Neutrophil (primary cell): ENCODE measurements around the gene ANAPC15.

ENCODE experiments used
- H3K27ac ChIP-seq: fragments of 200-600 bp; sonication (generic); 2 replicates; pipeline ENCODE4 v1.5.1; 2016; ENCODE audit warnings: mild to moderate bottlenecking, moderate library complexity
- H3K27me3 ChIP-seq: fragments of 200-600 bp; sonication (generic); 2 replicates; pipeline ENCODE4 v1.6.0; 2016; ENCODE audit warnings: mild to moderate bottlenecking
- H3K36me3 ChIP-seq: fragments of 200-600 bp; sonication (generic); 2 replicates; pipeline ENCODE4 v1.5.1; 2017
- H3K4me1 ChIP-seq, 2 experiments: fragments of 200-600 bp in 1 of 2; sonication (generic) in 1 of 2; 1 replicate in 1 of 2; 2 replicates in 1 of 2; pipeline versions ENCODE4 v1.5.1 to v1.6.1; 2013 to 2016; ENCODE audit warnings: low read depth in 1 of 2, low read length in 1 of 2, mild to moderate bottlenecking in 1 of 2, moderate library complexity in 1 of 2; ENCODE audit not compliant: control insufficient read depth in 1 of 2, insufficient read depth in 1 of 2
- H3K4me3 ChIP-seq, 2 experiments: fragments of 200-600 bp in 1 of 2; sonication (generic) in 1 of 2; 1 replicate in 1 of 2; 2 replicates in 1 of 2; pipeline ENCODE4 v1.5.1; 2013 to 2016; ENCODE audit warnings: low read depth in 1 of 2, low read length in 1 of 2, mild to moderate bottlenecking in 1 of 2, moderate library complexity in 1 of 2
- H3K9me3 ChIP-seq: fragments of 200-600 bp; sonication (generic); 2 replicates; pipeline ENCODE4 v1.5.1; 2016
- TF ChIP-seq, protein P1 (sequence below): fragments of 200-600 bp; sonication (generic); IDR thresholded peaks from 2 replicates; pipeline ENCODE4 v1.5.1; 2016; ENCODE audit warnings: antibody characterized with exemption

ANAPC15 gene

DNA sequence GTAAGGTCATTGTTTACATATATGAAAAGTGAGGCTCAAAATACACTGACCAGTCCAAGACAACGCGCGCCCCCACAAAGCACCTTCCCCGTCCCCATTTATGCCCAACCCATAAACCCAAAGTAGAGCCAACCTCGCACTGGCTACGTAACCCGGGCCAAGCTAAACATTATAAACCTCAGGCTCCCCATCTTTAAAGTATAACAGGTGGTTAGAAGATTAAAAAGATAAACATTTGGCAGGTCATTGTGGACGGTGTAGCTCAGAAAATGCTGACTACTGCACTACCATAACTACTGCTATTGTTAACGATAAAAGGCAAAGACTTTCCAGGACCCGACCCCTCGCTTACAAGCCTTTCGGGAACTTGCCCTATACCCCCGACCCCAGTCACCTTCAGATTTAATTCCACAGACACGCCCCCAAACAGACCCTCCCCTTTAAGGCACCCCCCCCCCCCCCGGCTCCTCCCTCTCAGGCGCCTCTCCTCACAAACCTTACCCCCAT is 32.6 kb downstream of the ANAPC15 start:
- Histone ChIP-seq H3K4me1 (peaks cover 38 to 54% of the 10 kb centered on the region in 2 experiments), H3K27me3 (no peaks in the 10 kb centered on the region), H3K27ac (peak overlapping the region; percentile 96), H3K4me3 (peak overlapping the region; percentile 81 to 91), H3K9me3 (no peaks in the 10 kb centered on the region), H3K36me3 (no peaks in the 10 kb centered on the region)
- TF ChIP-seq, protein P1, sequence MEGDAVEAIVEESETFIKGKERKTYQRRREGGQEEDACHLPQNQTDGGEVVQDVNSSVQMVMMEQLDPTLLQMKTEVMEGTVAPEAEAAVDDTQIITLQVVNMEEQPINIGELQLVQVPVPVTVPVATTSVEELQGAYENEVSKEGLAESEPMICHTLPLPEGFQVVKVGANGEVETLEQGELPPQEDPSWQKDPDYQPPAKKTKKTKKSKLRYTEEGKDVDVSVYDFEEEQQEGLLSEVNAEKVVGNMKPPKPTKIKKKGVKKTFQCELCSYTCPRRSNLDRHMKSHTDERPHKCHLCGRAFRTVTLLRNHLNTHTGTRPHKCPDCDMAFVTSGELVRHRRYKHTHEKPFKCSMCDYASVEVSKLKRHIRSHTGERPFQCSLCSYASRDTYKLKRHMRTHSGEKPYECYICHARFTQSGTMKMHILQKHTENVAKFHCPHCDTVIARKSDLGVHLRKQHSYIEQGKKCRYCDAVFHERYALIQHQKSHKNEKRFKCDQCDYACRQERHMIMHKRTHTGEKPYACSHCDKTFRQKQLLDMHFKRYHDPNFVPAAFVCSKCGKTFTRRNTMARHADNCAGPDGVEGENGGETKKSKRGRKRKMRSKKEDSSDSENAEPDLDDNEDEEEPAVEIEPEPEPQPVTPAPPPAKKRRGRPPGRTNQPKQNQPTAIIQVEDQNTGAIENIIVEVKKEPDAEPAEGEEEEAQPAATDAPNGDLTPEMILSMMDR, result no peak

DNA sequence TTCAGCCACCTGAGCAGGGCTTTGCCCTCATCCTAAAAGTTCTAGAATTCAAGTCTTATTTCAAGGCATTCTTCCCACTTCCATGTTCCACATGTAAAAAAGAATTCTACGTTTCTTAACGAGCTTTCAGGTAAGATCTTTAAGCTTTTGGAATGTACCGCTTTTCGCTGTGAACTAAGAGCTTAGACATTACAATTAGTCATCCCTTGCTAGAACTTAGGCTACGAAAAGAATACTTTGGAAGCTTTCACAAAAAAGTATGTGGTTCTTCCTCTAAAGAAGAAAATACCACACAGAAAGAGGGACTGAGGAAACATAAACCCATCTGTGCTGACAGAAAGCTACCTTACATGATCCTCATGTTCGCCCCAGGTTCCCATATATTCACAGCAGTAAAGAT is 34.0 kb downstream of the ANAPC15 start:
- peak overlapping the region; percentile 35 for H3K27ac ChIP-seq
- H3K4me3 ChIP-seq, result no peak overlapping the region
- H3K9me3 ChIP-seq, result no peaks in the 10 kb centered on the region

DNA sequence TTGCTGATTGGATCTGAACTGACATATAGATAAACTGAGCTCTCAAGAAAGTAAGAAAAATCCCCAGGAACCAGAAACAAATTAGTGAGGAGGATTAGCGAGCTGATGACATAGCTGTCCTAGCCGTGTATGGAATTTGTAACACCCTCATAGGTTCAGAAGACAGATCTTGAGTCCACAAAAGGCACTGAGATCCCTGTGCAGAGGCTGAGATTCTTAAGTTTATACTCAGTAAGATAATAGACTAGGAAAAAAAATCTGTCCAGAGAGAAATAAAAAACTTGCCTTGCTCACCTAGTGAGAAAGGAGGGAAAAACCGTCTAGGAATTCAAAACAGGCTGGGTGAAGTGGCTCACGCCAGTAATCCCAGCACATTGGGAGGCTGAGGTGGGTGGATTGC is 36.7 kb downstream of the ANAPC15 start:
- H3K4me3 ChIP-seq, result no peak overlapping the region
- no peaks in the 10 kb centered on the region for H3K27me3 ChIP-seq
- peaks cover 46 to 60% of the 10 kb centered on the region in 2 experiments for H3K4me1 ChIP-seq
- peak overlapping the region; percentile 81 for H3K27ac ChIP-seq
- no peaks in the 10 kb centered on the region for H3K9me3 ChIP-seq
- TF ChIP-seq, protein P1, result no peak
- no peaks in the 10 kb centered on the region for H3K36me3 ChIP-seq

More for the DNA sequence above, 34.0 kb downstream of the ANAPC15 start:
- TF ChIP-seq, protein P1, result no peak
- H3K36me3 ChIP-seq, result no peaks in the 10 kb centered on the region
- H3K27me3 ChIP-seq, result no peaks in the 10 kb centered on the region
- H3K4me1 ChIP-seq, result peaks cover 38 to 52% of the 10 kb centered on the region in 2 experiments

DNA sequence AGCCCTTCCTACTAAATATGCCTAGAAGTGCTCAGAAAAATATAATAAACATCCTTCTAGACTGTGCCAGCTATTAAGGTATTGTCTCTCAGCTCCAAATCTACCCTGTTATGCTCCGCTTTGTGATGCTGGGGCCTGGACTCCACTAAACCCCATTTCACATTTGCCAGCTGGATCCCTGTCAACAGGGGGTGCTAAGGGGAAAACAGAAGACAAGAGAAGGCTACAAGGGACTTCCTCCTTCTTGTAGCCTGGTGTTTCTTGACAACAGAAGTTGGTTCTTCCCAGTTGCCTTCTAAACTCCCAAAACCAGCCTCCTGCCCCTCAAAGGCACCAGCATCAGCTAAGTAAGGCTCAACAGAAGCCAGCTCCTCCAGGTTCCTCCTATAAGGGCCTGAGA is 37.4 kb downstream of the ANAPC15 start:
- TF ChIP-seq, protein P1, result peak; percentile 34
- Histone ChIP-seq H3K4me3 (no peak overlapping the region), H3K9me3 (no peaks in the 10 kb centered on the region), H3K27ac (peak overlapping the region; percentile 81), H3K36me3 (no peaks in the 10 kb centered on the region), H3K4me1 (peaks cover 49 to 65% of the 10 kb centered on the region in 2 experiments), H3K27me3 (no peaks in the 10 kb centered on the region)

DNA sequence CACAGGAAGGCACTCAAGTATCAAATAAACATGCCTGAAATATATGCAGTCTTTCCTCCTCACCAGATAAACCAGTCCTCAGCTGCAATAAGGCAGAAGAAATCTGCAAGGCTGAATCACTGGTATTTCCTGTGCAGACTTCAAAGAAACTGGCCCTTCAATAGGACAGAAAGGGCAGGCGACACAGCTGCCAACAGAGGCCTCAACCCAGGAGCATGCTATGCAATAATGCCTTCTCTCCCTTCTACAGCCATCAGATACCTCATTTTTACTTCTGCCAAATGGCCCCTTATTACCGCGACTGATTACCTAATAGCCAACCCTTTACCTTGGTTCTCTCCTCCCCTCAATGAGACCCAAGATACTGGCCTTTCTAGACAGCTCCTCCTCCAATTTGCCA is 40.1 kb downstream of the ANAPC15 start:
- TF ChIP-seq, protein P1, result no peak
- peaks cover 69 to 73% of the 10 kb centered on the region in 2 experiments for H3K4me1 ChIP-seq
- H3K27ac ChIP-seq, result peak overlapping the region; percentile 89

DNA sequence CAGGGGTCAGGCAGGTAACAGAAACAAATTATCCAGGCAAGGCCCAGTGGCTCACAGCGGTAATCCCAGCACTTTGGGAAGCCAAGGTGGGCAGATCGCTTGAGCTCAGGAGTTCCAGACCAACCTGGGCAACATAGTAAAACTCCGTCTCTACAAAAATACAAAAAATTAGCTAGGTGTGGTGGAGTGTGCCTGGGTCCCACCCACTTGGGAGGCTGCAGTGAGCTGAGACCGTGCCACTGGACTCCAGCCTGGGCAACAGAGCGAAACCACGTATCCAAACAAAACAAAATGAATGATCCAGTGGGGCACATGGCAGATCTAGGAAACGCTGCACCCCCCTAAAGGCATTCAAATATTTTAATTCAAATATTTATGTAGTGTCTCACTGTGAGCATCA is 42.0 kb downstream of the ANAPC15 start:
- Histone ChIP-seq H3K4me3 (peak overlapping the region in 1 of 2 experiments; percentile 37), H3K4me1 (peaks cover 60 to 64% of the 10 kb centered on the region in 2 experiments)

More for the DNA sequence above, 40.1 kb downstream of the ANAPC15 start:
- H3K9me3 ChIP-seq, result no peaks in the 10 kb centered on the region
- no peaks in the 10 kb centered on the region for H3K27me3 ChIP-seq
- no peaks in the 10 kb centered on the region for H3K36me3 ChIP-seq
- no peak overlapping the region for H3K4me3 ChIP-seq

More for the DNA sequence above, 42.0 kb downstream of the ANAPC15 start:
- H3K27ac ChIP-seq, result peak overlapping the region; percentile 89
- TF ChIP-seq, protein P1, result no peak
- no peaks in the 10 kb centered on the region for H3K9me3 ChIP-seq
- H3K27me3 ChIP-seq, result no peaks in the 10 kb centered on the region
- no peaks in the 10 kb centered on the region for H3K36me3 ChIP-seq
